H9 (cell line): Measurements from ENCODE around the gene P3R3URF. TPM values are rescaled to one million over a fixed set of nuclear protein-coding genes. Genes with fewer than 3 reads are reported as not detected.
A peak's percentile ranks its signal among the peaks of the same experiment; 100 is the strongest.

Experiments
- DNase-seq: peaks from one replicate; pipeline ENCODE4 v3.0.0-alpha.2; 2017
- H2AFZ ChIP-seq: one replicate; pipeline ENCODE4 v1.6.1; 2013; ENCODE audit warnings: mild to moderate bottlenecking, low read length, control low read depth, moderate library complexity
- H2AK5ac ChIP-seq: 2 replicates; pipeline ENCODE4 v1.6.1; 2013; ENCODE audit warnings: low read length, control low read depth, mixed read lengths; ENCODE audit not compliant: insufficient read length
- H2BK120ac ChIP-seq: one replicate; pipeline ENCODE4 v1.6.1; 2013; ENCODE audit warnings: low read depth, mild to moderate bottlenecking, low read length, control low read depth, inconsistent platforms; ENCODE audit not compliant: poor library complexity, severe bottlenecking
- H2BK12ac ChIP-seq: 2 replicates; pipeline ENCODE4 v1.6.1; 2013; ENCODE audit warnings: low read length, control low read depth, mixed read lengths, low read depth; ENCODE audit not compliant: insufficient read length
- H2BK15ac ChIP-seq: 2 replicates; pipeline ENCODE4 v1.6.1; 2013; ENCODE audit warnings: low read depth, low read length, control low read depth
- H2BK20ac ChIP-seq: one replicate; pipeline ENCODE4 v1.6.1; 2013; ENCODE audit warnings: low read depth, mild to moderate bottlenecking, low read length, control low read depth, inconsistent platforms; ENCODE audit not compliant: poor library complexity, severe bottlenecking
- H2BK5ac ChIP-seq: 2 replicates; pipeline ENCODE4 v1.6.1; 2013; ENCODE audit warnings: low read length, control low read depth, mixed read lengths; ENCODE audit not compliant: insufficient read length
- H3K14ac ChIP-seq: 2 replicates; pipeline ENCODE4 v1.6.1; 2013; ENCODE audit warnings: low read length, control low read depth; ENCODE audit not compliant: insufficient read depth
- H3K18ac ChIP-seq: 2 replicates; pipeline ENCODE4 v1.6.1; 2013; ENCODE audit warnings: low read depth, mild to moderate bottlenecking, mixed read lengths, low read length, control low read depth; ENCODE audit not compliant: insufficient read length
- H3K23ac ChIP-seq: 2 replicates; pipeline ENCODE4 v1.6.1; 2013; ENCODE audit warnings: low read length, control low read depth, mixed read lengths, low read depth; ENCODE audit not compliant: insufficient read length
- H3K23me2 ChIP-seq: 2 replicates; pipeline ENCODE4 v1.6.1; 2013; ENCODE audit warnings: low read depth, mild to moderate bottlenecking, mixed read lengths, low read length, control low read depth; ENCODE audit not compliant: insufficient read length, poor library complexity, severe bottlenecking
- H3K27ac ChIP-seq: 2 replicates; pipeline ENCODE4 v1.5.1; 2013; ENCODE audit warnings: low read length, control low read depth, mixed read lengths, low read depth; ENCODE audit not compliant: insufficient read length
- H3K27me3 ChIP-seq: 2 replicates; pipeline ENCODE4 v1.6.1; 2013; ENCODE audit warnings: low read length, control low read depth, inconsistent platforms; ENCODE audit not compliant: insufficient read depth
- H3K4ac ChIP-seq: 2 replicates; pipeline ENCODE4 v1.6.1; 2013; ENCODE audit warnings: low read depth, mild to moderate bottlenecking, control low read depth, inconsistent platforms, low read length, moderate library complexity
- H3K4me1 ChIP-seq: 2 replicates; pipeline ENCODE4 v1.6.1; 2013; ENCODE audit warnings: low read length, control low read depth, inconsistent platforms; ENCODE audit not compliant: insufficient read depth
- H3K4me2 ChIP-seq: 2 replicates; pipeline ENCODE4 v1.6.1; 2013; ENCODE audit warnings: low read length, control low read depth, mixed read lengths; ENCODE audit not compliant: insufficient read length, insufficient read depth
- H3K56ac ChIP-seq: 2 replicates; pipeline ENCODE4 v1.6.1; 2013; ENCODE audit warnings: low read depth, mild to moderate bottlenecking, mixed read lengths, low read length, control low read depth; ENCODE audit not compliant: insufficient read length
- H3K79me1 ChIP-seq: 2 replicates; pipeline ENCODE4 v1.6.1; 2013; ENCODE audit warnings: low read depth, mild to moderate bottlenecking, moderate library complexity, low read length, control low read depth, inconsistent platforms; ENCODE audit not compliant: insufficient read depth, poor library complexity, severe bottlenecking
- H3K79me2 ChIP-seq: 2 replicates; pipeline ENCODE4 v1.6.1; 2013; ENCODE audit warnings: low read length, control low read depth, inconsistent platforms; ENCODE audit not compliant: insufficient read depth
- H3K9ac ChIP-seq: 2 replicates; pipeline ENCODE4 v1.6.1; 2013; ENCODE audit warnings: low read length, control low read depth, mixed read lengths; ENCODE audit not compliant: insufficient read length; ENCODE audit errors: extremely low read depth
- H3K9me3 ChIP-seq: one replicate; pipeline ENCODE4 v1.6.1; 2013; ENCODE audit warnings: low read depth, low read length, inconsistent platforms; ENCODE audit not compliant: control insufficient read depth
- H3T11ph ChIP-seq: one replicate; pipeline ENCODE4 v1.6.1; 2013; ENCODE audit warnings: mild to moderate bottlenecking, low read length, control low read depth, inconsistent platforms
- H4K20me1 ChIP-seq: one replicate; pipeline ENCODE4 v1.6.1; 2013; ENCODE audit not compliant: control insufficient read depth, insufficient read length, insufficient read depth
- H4K5ac ChIP-seq: 2 replicates; pipeline ENCODE4 v1.6.1; 2013; ENCODE audit warnings: low read depth, mild to moderate bottlenecking, mixed read lengths, low read length, control low read depth; ENCODE audit not compliant: insufficient read length
- H4K8ac ChIP-seq: replicated peaks from 2 replicates; pipeline ENCODE4 v1.6.1; 2013; ENCODE audit warnings: low read length, control low read depth, mixed read lengths, low read depth; ENCODE audit not compliant: insufficient read length
- H4K91ac ChIP-seq: 2 replicates; pipeline ENCODE4 v1.6.1; 2013; ENCODE audit warnings: low read depth, mild to moderate bottlenecking, moderate library complexity, mixed read lengths, low read length, control low read depth; ENCODE audit not compliant: insufficient read length
- H3K27ac Mint-ChIP-seq, 3 experiments: 2 replicates in 2 of 3; 3 replicates in 1 of 3; pipeline ENCODE4 v1.8.0; 2020 to 2021; ENCODE audit warnings: mixed read lengths in 3 of 3, mild to moderate bottlenecking in 1 of 3, moderate library complexity in 1 of 3
- H3K27me3 Mint-ChIP-seq: 2 replicates; pipeline ENCODE4 v1.8.0; 2021; ENCODE audit warnings: low read depth, mild to moderate bottlenecking, moderate library complexity, mixed read lengths
- H3K36me3 Mint-ChIP-seq, 3 experiments: 2 replicates in 2 of 3; 3 replicates in 1 of 3; pipeline ENCODE4 v1.8.0; 2020 to 2021; ENCODE audit warnings: low read depth in 3 of 3, mixed read lengths in 3 of 3; ENCODE audit not compliant: insufficient read depth in 1 of 3
- H3K4me1 Mint-ChIP-seq, 2 experiments: 2 replicates each; pipeline ENCODE4 v1.8.0; 2020; ENCODE audit warnings: mixed read lengths in 2 of 2
- H3K4me3 Mint-ChIP-seq, 2 experiments: 2 replicates in 1 of 2; 3 replicates in 1 of 2; pipeline ENCODE4 v1.8.0; 2020 to 2021; ENCODE audit warnings: mild to moderate bottlenecking in 2 of 2, mixed read lengths in 2 of 2, moderate library complexity in 1 of 2
- H3K9me3 Mint-ChIP-seq, 2 experiments: 2 replicates in 1 of 2; 3 replicates in 1 of 2; pipeline ENCODE4 v1.8.0; 2020; ENCODE audit warnings: mild to moderate bottlenecking in 2 of 2, mixed read lengths in 2 of 2, moderate library complexity in 1 of 2
- CTCF ChIP-seq: fragments of 200-600 bp; sonication (generic); conservative IDR thresholded peaks from 3 replicates; pipeline ENCODE4 v1.8.0; 2021; ENCODE audit warnings: antibody characterized with exemption, mild to moderate bottlenecking
- WGBS: extraction: QIAGEN DNeasy Blood & Tissue Kit; methylation state at CpG from one replicate; pipeline ENCODE4 v1.1.7; 2013; ENCODE audit warnings: missing lambda C conversion rate, low lambda C conversion rate, mixed read lengths; ENCODE audit not compliant: insufficient read length; ENCODE audit errors: extremely low coverage; 5-methylcytosine and 5-hydroxymethylcytosine counted together
- total RNA-seq: library from RNA; stranded (reverse); gene quantifications from 2 replicates; pipeline ENCODE4 v1.2.1, GENCODE V29; 2021

Gene P3R3URF
- total RNA-seq, 1 experiment from 2014 or later: not detected

DNA sequence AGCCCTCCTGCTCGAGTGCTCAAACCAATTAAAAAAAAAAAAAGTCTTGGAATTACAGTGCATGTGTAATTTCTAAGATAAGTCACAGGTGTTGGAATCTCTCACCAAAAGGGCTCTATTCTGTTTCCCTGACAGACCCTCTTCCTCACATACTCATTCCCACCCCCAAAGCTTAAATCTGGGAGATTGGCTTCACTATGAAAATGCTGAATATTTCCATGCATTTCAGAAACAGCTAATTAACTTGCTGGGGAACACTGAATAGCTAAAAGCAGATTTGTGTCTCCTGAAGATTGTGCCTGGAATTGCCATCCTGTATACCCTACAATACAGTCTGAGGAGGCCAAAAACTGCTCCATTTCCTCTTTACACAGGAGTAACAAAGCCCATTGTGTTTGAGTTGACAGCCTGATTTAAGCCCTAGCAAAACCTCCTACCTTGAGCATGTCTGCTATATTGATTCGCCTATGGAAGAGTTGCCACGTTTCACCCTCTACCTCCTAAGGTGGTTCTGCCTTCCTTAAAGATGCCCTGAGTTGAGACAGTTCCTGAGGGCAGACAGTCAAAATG lies 42.4 kb downstream of the P3R3URF start:
- peaks cover 0 to 3% of the 10 kb centered on the region in 2 experiments; a peak in 1 of 5 replicates for H3K9me3 Mint-ChIP-seq
- Histone ChIP-seq H3K4me2 (peak overlapping the region; percentile 81), H3K4ac (no peak overlapping the region), H4K5ac (no peak overlapping the region), H3T11ph (no peak overlapping the region), H3K23ac (no peak overlapping the region), H2BK12ac (no peak overlapping the region), H3K9me3 (no peaks in the 10 kb centered on the region), H3K4me1 (peaks cover 6% of the 10 kb centered on the region; the same call in 1 of the 2 replicates), H2BK20ac (no peak overlapping the region), H3K56ac (no peak overlapping the region), H2BK120ac (no peak overlapping the region), H3K79me1 (no peaks in the 10 kb centered on the region), H2BK15ac (no peak overlapping the region), H3K14ac (no peak overlapping the region), H4K8ac (no peak overlapping the region), H3K23me2 (peaks cover 15% of the 10 kb centered on the region), H3K27me3 (no peaks in the 10 kb centered on the region; the same call in 1 of the 2 replicates), H4K20me1 (no peaks in the 10 kb centered on the region), H3K18ac (no peak overlapping the region), H3K79me2 (no peaks in the 10 kb centered on the region), H2BK5ac (no peak overlapping the region), H2AFZ (no peak overlapping the region), H2AK5ac (no peak overlapping the region), H3K27ac (no peak overlapping the region), H4K91ac (no peak overlapping the region), H3K9ac (peak overlapping the region; percentile 41)
- DNase-seq: no peak
- H3K4me1 Mint-ChIP-seq: peaks cover 30 to 34% of the 10 kb centered on the region in 2 experiments
- no peak for TF ChIP-seq CTCF
- H3K27me3 Mint-ChIP-seq: peaks cover 19% of the 10 kb centered on the region
- peak overlapping the region; percentile 75 to 90 for H3K4me3 Mint-ChIP-seq
- no CpG with 5 or more reads among the region's 3 CpGs for WGBS
- H3K36me3 Mint-ChIP-seq: no peaks in the 10 kb centered on the region; a peak in 1 of 7 replicates
- peak overlapping the region in 2 of 3 experiments; percentile 100; a peak in 5 of 7 replicates for H3K27ac Mint-ChIP-seq
